WTC11 (cell line): Measurements from ENCODE around the gene CLN6.

ENCODE experiments used
- ATF1 ChIP-seq: sonication (generic); formaldehyde crosslinking; IDR thresholded peaks from 2 replicates; pipeline ENCODE4 v1.8.1; 2023; ENCODE audit warnings: mild to moderate bottlenecking, moderate library complexity, missing genetic modification reagents
- ATF2 ChIP-seq: sonication (generic); formaldehyde crosslinking; IDR thresholded peaks from 2 replicates; pipeline ENCODE4 v1.8.1; 2022; ENCODE audit warnings: low read depth, missing genetic modification reagents, borderline replicate concordance
- CTCF ChIP-seq: fragments of 200-600 bp; IDR thresholded peaks from 2 replicates; pipeline ENCODE4 v1.8.0; 2022; ENCODE audit warnings: antibody characterized with exemption
- E2F4 ChIP-seq: sonication (generic); formaldehyde crosslinking; IDR thresholded peaks from 2 replicates; pipeline ENCODE4 v1.8.1; 2022; ENCODE audit warnings: low read depth, mild to moderate bottlenecking, moderate library complexity, missing genetic modification reagents, borderline replicate concordance
- GRHL2 ChIP-seq: fragments of 250-450 bp; sonication (Bioruptor Pico); IDR thresholded peaks from 2 replicates; pipeline ENCODE4 v1.8.0; 2022; ENCODE audit warnings: mild to moderate bottlenecking, moderate library complexity; ENCODE audit not compliant: insufficient replicate concordance, severe bottlenecking
- KAT7 ChIP-seq: sonication (generic); formaldehyde crosslinking; IDR thresholded peaks from 2 replicates; pipeline ENCODE4 v1.8.1; 2023; ENCODE audit warnings: missing genetic modification reagents, mild to moderate bottlenecking, borderline replicate concordance
- MAX ChIP-seq: sonication (generic); formaldehyde crosslinking; IDR thresholded peaks from 2 replicates; pipeline ENCODE4 v1.8.0; 2022; ENCODE audit warnings: mild to moderate bottlenecking, missing genetic modification reagents
- USF2 ChIP-seq: sonication (generic); formaldehyde crosslinking; IDR thresholded peaks from 2 replicates; pipeline ENCODE4 v1.8.1; 2023; ENCODE audit warnings: mild to moderate bottlenecking, missing genetic modification reagents, moderate library complexity
- ZNF532 ChIP-seq: fragments of 250-450 bp; sonication (Bioruptor Pico); IDR thresholded peaks from 2 replicates; pipeline ENCODE4 v1.9.0; 2021; ENCODE audit warnings: mild to moderate bottlenecking, borderline replicate concordance

- TF ChIP-seq USF2 (CRISPR knock-in tag) (no peak), CTCF (no peak), ATF2 (CRISPR knock-in tag) (no peak), KAT7 (CRISPR knock-in tag) (no peak), E2F4 (CRISPR knock-in tag) (no peak), ZNF532 (CRISPR knock-in tag) (no peak), GRHL2 (no peak), ATF1 (CRISPR knock-in tag) (no peak), MAX (no peak)
Observed at GRCh38 chr15:68201879-68202261, 27.7 kb downstream of the CLN6 start.
